KMS-11 (cell line): Measurements from ENCODE around the gene TSPAN5.

ENCODE experiments used
- H2AFZ ChIP-seq: fragments of 200-600 bp; sonication (generic); 2 replicates; pipeline ENCODE4 v1.6.1; 2016; ENCODE audit warnings: antibody characterized with exemption, mixed run types, low read depth
- H3K27ac ChIP-seq: fragments of 200-600 bp; sonication (generic); 2 replicates; pipeline ENCODE4 v1.6.1; 2016; ENCODE audit warnings: mild to moderate bottlenecking, mixed run types
- H3K27me3 ChIP-seq: fragments of 200-600 bp; sonication (generic); 2 replicates; pipeline ENCODE4 v1.6.1; 2017; ENCODE audit warnings: mild to moderate bottlenecking, low read depth, mixed run types, moderate library complexity; ENCODE audit not compliant: insufficient read depth
- H3K36me3 ChIP-seq: fragments of 200-600 bp; sonication (generic); 2 replicates; pipeline ENCODE4 v1.6.1; 2017; ENCODE audit warnings: mild to moderate bottlenecking, mixed run types; ENCODE audit not compliant: insufficient read depth
- H3K4me1 ChIP-seq: fragments of 200-600 bp; sonication (generic); 2 replicates; pipeline ENCODE4 v1.6.1; 2016; ENCODE audit warnings: mild to moderate bottlenecking, low read depth, mixed run types; ENCODE audit not compliant: poor library complexity, severe bottlenecking
- H3K4me2 ChIP-seq: fragments of 200-600 bp; sonication (generic); 2 replicates; pipeline ENCODE4 v1.7.0; 2016; ENCODE audit warnings: mild to moderate bottlenecking, mixed run types
- H3K4me3 ChIP-seq: fragments of 200-600 bp; sonication (generic); IDR thresholded peaks from 2 replicates; pipeline ENCODE4 v1.6.1; 2017; ENCODE audit warnings: low read depth, low read length, mixed read lengths; ENCODE audit not compliant: insufficient read depth
- H3K79me2 ChIP-seq: fragments of 200-600 bp; sonication (generic); 2 replicates; pipeline ENCODE4 v1.6.1; 2016; ENCODE audit warnings: low read depth, mixed run types; ENCODE audit not compliant: insufficient read depth
- H3K9ac ChIP-seq: fragments of 200-600 bp; sonication (generic); 2 replicates; pipeline ENCODE4 v1.6.1; 2016; ENCODE audit warnings: mild to moderate bottlenecking, mixed run types
- H4K20me1 ChIP-seq: fragments of 200-600 bp; sonication (generic); 2 replicates; pipeline ENCODE4 v1.6.1; 2016; ENCODE audit warnings: mild to moderate bottlenecking, mixed run types; ENCODE audit not compliant: insufficient read depth
- TF ChIP-seq, protein P1 (sequence below): fragments of 200-600 bp; sonication (generic); conservative IDR thresholded peaks from 2 replicates; pipeline ENCODE4 v1.6.1; 2017; ENCODE audit warnings: low read depth, mild to moderate bottlenecking, antibody characterized with exemption, low read length, moderate library complexity, mixed read lengths

Gene TSPAN5

DNA sequence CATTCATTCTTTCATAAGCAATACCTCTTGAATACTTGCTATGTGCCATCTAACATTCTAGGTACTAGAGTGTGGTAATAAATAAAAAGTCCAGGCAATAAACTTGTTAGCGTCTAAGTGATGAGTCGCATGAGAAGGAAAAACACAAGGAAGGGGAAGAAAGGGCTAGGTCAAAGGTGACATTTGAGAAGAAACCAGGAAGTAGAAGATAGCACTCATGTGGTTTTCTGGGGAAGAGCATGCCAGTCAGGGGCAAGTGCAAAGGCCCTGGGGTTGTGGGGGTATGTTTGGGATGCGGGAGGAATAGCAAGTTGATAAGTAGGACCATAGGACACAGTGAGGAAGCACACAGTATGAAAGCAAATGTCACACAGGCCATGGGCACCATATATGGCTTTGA, 157.0 kb downstream of the TSPAN5 start:
- no peaks in the 10 kb centered on the region for H3K27me3 ChIP-seq
- H3K4me1 ChIP-seq: peaks cover 10% of the 10 kb centered on the region
- no peak overlapping the region for H3K4me2 ChIP-seq
- H3K27ac ChIP-seq: no peak overlapping the region
- H3K9ac ChIP-seq: no peak overlapping the region
- TF ChIP-seq, protein P1, sequence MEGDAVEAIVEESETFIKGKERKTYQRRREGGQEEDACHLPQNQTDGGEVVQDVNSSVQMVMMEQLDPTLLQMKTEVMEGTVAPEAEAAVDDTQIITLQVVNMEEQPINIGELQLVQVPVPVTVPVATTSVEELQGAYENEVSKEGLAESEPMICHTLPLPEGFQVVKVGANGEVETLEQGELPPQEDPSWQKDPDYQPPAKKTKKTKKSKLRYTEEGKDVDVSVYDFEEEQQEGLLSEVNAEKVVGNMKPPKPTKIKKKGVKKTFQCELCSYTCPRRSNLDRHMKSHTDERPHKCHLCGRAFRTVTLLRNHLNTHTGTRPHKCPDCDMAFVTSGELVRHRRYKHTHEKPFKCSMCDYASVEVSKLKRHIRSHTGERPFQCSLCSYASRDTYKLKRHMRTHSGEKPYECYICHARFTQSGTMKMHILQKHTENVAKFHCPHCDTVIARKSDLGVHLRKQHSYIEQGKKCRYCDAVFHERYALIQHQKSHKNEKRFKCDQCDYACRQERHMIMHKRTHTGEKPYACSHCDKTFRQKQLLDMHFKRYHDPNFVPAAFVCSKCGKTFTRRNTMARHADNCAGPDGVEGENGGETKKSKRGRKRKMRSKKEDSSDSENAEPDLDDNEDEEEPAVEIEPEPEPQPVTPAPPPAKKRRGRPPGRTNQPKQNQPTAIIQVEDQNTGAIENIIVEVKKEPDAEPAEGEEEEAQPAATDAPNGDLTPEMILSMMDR: no peak
- H3K4me3 ChIP-seq: no peak overlapping the region
- no peak overlapping the region for H2AFZ ChIP-seq
- H3K79me2 ChIP-seq: no peaks in the 10 kb centered on the region
- no peaks in the 10 kb centered on the region for H3K36me3 ChIP-seq
- no peaks in the 10 kb centered on the region for H4K20me1 ChIP-seq

DNA sequence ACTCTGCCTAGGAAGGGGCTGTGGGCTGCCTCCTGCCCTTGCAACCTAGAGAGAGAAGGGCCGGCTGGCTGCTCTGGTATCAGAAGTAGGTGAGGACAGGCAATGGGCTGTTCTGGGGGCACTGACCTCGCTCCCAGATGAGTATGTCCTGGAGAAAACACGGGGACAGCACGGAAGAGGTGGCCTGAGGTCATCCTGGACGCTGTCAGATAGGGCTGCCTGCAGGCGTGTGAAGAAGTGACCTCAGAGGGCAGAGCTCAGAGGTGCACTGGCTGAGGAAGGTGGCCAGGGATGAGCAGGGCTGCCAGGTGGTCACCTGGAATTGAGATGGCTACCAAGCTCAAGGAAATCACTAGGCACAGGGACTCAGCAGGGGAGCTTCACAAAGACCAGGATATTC, 159.6 kb downstream of the TSPAN5 start:
- peaks cover 36% of the 10 kb centered on the region for H3K4me1 ChIP-seq
- TF ChIP-seq, protein P1: no peak

DNA sequence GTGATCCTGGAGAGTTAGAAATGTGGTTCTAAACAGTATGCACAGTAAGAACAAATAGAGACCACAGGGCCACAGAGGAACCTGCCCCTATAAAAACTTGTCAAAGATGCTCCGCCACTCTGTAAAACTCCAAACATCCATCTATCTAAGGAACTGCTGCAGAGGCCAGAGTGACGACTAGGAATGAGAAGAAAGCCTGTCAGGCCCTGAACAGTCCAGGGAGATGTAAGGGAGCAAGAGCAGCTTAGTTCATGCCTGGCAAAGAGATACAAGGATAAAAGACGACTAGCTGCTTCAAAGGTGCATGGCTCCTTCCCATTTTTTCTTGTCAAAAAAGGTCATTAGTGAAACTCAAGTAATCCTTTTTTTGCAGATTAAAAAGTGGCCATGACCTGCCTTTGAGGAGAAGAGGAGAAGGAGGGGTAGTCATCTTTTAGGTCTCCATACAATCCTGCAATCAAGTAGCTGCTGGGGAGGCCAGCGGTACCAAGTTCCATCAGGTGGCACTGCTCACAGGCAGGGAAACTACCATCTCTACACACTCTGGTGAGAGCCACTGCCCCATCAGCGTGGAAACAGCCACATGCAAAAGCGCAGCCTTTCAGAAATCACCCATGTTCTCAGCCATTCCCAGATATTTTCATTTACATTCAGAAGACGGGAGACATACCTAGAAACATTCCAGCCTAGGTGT, 162.1 kb downstream of the TSPAN5 start:
- Histone ChIP-seq H4K20me1 (no peaks in the 10 kb centered on the region), H3K36me3 (no peaks in the 10 kb centered on the region), H3K27me3 (no peaks in the 10 kb centered on the region), H3K4me3 (no peak overlapping the region), H2AFZ (peak overlapping the region; percentile 36; the same call in 1 of the 2 replicates), H3K4me2 (peak overlapping the region; percentile 89), H3K27ac (peak overlapping the region; percentile 65), H3K4me1 (peaks cover 51% of the 10 kb centered on the region), H3K9ac (peak overlapping the region; percentile 38; the same call in 1 of the 2 replicates), H3K79me2 (no peaks in the 10 kb centered on the region)
- TF ChIP-seq, protein P1: no peak

More for the DNA sequence above, 159.6 kb downstream of the TSPAN5 start:
- H4K20me1 ChIP-seq: no peaks in the 10 kb centered on the region
- no peak overlapping the region for H2AFZ ChIP-seq
- no peak overlapping the region for H3K27ac ChIP-seq
- H3K4me3 ChIP-seq: no peak overlapping the region
- no peaks in the 10 kb centered on the region for H3K27me3 ChIP-seq
- no peak overlapping the region for H3K9ac ChIP-seq
- H3K36me3 ChIP-seq: no peaks in the 10 kb centered on the region
- H3K4me2 ChIP-seq: no peak overlapping the region
- H3K79me2 ChIP-seq: no peaks in the 10 kb centered on the region

DNA sequence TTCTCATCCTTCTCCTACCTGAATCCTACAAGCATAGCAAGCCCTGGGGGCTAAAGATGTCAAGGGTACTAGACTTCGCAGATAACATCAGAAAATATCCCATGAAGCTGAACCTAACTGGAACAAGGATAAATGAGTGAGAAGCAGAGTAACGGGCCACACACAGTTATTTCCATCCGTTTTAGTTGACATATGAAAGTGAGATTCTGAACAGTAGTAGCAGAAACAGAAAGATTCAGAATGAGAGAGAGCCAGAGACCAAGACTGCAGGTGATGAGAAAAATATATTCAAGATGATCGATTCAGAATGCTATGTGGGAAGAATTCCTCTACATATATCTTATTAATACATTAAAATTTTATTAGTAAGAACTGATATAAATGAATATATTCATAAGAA, 165.1 kb downstream of the TSPAN5 start:
- Histone ChIP-seq H3K27ac (no peak overlapping the region; the same call in 1 of the 2 replicates), H2AFZ (no peak overlapping the region), H3K4me3 (no peak overlapping the region), H4K20me1 (no peaks in the 10 kb centered on the region), H3K79me2 (no peaks in the 10 kb centered on the region), H3K4me1 (peaks cover 56% of the 10 kb centered on the region), H3K27me3 (no peaks in the 10 kb centered on the region), H3K9ac (no peak overlapping the region), H3K4me2 (peak overlapping the region; percentile 87; the same call in 1 of the 2 replicates), H3K36me3 (no peaks in the 10 kb centered on the region)
- TF ChIP-seq, protein P1: no peak
